Progenitor cell of endocrine pancreas (in vitro differentiated cells): ENCODE measurements around the gene VWC2. TPM values are rescaled to one million over a fixed set of nuclear protein-coding genes. Genes with fewer than 3 reads are reported as not detected.
A peak's percentile ranks its signal among the peaks of the same experiment; 100 is the strongest.

Experiments used
- DNase-seq: peaks from one replicate; pipeline ENCODE4 v3.0.0; 2021; ENCODE audit warnings: low spot score; ENCODE audit not compliant: unreplicated experiment
- H3K27ac Mint-ChIP-seq: 2 replicates; pipeline ENCODE4 v1.8.0; 2021; ENCODE audit warnings: mild to moderate bottlenecking, moderate library complexity, mixed read lengths
- H3K27me3 Mint-ChIP-seq: 2 replicates; pipeline ENCODE4 v1.8.0; 2021; ENCODE audit warnings: mixed read lengths
- H3K36me3 Mint-ChIP-seq: 2 replicates; pipeline ENCODE4 v1.8.0; 2022; ENCODE audit warnings: mixed read lengths; ENCODE audit not compliant: insufficient read depth
- H3K4me1 Mint-ChIP-seq: 2 replicates; pipeline ENCODE4 v1.8.0; 2021; ENCODE audit warnings: low read depth, mixed read lengths
- H3K4me3 Mint-ChIP-seq: 2 replicates; pipeline ENCODE4 v1.8.0; 2021; ENCODE audit warnings: low read depth, mild to moderate bottlenecking, moderate library complexity, mixed read lengths
- H3K9me3 Mint-ChIP-seq: 2 replicates; pipeline ENCODE4 v1.8.0; 2021; ENCODE audit warnings: low read depth, mixed read lengths
- total RNA-seq: library from RNA; stranded (reverse); gene quantifications from 2 replicates; pipeline ENCODE4 v1.2.1, GENCODE V29; 2021
- TF ChIP-seq, protein P1 (sequence below): fragments of 200-600 bp; sonication (generic); IDR thresholded peaks from one replicate; pipeline ENCODE4 v1.5.0; 2021; ENCODE audit warnings: antibody characterized with exemption, mild to moderate bottlenecking; ENCODE audit not compliant: unreplicated experiment

The VWC2 gene
- total RNA-seq, 1 donor from 2014 or later: 0.02 TPM

DNA sequence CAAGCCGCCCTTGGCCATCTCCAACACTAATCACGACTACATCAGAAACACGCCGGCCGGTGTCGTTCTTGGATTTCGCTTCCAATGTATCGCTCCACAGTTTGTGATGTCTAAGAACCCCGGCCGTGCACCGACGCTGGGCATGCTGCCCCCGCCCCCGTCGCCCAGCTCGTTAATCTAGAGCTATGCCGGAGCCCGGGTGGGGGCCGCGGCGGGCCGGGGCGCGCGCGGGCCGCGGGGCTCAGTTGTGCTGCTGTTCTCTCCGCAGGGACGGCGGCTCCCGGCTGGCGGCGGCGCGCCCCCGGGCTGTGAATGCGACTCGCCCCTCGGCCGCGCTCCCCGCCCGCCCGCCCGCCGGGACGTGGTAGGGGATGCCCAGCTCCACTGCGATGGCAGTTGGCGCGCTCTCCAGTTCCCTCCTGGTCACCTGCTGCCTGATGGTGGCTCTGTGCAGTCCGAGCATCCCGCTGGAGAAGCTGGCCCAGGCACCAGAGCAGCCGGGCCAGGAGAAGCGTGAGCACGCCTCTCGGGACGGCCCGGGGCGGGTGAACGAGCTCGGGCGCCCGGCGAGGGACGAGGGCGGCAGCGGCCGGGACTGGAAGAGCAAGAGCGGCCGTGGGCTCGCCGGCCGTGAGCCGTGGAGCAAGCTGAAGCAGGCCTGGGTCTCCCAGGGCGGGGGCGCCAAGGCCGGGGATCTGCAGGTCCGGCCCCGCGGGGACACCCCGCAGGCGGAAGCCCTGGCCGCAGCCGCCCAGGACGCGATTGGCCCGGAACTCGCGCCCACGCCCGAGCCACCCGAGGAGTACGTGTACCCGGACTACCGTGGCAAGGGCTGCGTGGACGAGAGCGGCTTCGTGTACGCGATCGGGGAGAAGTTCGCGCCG, 1.9 kb downstream of the VWC2 start:
- DNase-seq: peak; percentile 27
- TF ChIP-seq, protein P1, sequence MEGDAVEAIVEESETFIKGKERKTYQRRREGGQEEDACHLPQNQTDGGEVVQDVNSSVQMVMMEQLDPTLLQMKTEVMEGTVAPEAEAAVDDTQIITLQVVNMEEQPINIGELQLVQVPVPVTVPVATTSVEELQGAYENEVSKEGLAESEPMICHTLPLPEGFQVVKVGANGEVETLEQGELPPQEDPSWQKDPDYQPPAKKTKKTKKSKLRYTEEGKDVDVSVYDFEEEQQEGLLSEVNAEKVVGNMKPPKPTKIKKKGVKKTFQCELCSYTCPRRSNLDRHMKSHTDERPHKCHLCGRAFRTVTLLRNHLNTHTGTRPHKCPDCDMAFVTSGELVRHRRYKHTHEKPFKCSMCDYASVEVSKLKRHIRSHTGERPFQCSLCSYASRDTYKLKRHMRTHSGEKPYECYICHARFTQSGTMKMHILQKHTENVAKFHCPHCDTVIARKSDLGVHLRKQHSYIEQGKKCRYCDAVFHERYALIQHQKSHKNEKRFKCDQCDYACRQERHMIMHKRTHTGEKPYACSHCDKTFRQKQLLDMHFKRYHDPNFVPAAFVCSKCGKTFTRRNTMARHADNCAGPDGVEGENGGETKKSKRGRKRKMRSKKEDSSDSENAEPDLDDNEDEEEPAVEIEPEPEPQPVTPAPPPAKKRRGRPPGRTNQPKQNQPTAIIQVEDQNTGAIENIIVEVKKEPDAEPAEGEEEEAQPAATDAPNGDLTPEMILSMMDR: no peak
- Mint-ChIP-seq H3K27me3 (peaks cover 81% of the 10 kb centered on the region), H3K36me3 (no peaks in the 10 kb centered on the region), H3K9me3 (no peaks in the 10 kb centered on the region), H3K4me1 (peaks cover 11% of the 10 kb centered on the region), H3K27ac (no peak overlapping the region), H3K4me3 (peak overlapping the region; percentile 71)

DNA sequence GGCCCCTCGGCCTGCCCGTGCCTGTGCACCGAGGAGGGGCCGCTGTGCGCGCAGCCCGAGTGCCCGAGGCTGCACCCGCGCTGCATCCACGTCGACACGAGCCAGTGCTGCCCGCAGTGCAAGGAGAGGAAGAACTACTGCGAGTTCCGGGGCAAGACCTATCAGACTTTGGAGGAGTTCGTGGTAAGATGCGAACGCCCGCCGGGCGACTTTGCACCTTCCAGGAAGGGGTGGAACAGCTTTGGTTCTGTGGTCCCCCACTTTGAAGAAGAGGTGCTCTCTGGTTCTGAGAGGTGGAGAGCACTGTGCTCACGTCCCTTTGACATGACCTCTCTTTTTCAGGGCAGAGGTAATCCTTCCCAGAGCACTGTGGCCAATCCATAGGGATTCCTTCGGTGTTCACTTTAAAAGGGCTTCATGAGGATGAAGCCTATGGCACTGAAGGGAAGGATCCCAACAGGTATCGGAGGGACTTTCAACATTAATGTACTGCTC, 2.6 kb downstream of the VWC2 start:
- Mint-ChIP-seq H3K27me3 (peaks cover 78% of the 10 kb centered on the region), H3K27ac (no peak overlapping the region), H3K4me1 (peaks cover 10% of the 10 kb centered on the region), H3K36me3 (no peaks in the 10 kb centered on the region), H3K9me3 (no peaks in the 10 kb centered on the region), H3K4me3 (peak overlapping the region; percentile 57)
- no peak for DNase-seq
- TF ChIP-seq, protein P1: no peak

DNA sequence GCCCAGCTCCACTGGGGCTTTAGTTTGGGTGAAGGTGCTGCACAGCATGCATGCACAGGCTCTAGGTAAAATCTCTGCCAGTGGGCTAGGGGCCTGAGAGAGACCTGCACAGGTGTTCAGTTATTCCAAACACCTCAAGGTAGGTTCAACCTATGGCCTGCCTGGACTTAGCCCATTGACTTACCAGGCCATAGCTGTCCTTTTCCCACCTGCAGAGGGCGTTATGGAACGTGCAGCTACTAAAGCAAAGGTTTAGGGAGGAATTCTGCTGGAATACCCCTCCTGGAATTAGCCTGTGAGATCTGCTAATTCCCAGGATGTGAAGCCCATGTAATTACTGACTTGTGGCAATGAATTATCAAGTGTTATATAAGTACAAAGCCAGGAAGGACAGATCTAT, 3.6 kb downstream of the VWC2 start:
- Mint-ChIP-seq H3K4me1 (peaks cover 10% of the 10 kb centered on the region), H3K9me3 (no peaks in the 10 kb centered on the region), H3K4me3 (no peak overlapping the region), H3K36me3 (no peaks in the 10 kb centered on the region), H3K27me3 (peaks cover 72% of the 10 kb centered on the region), H3K27ac (no peak overlapping the region)
- TF ChIP-seq, protein P1: peak; percentile 63
- no peak for DNase-seq

DNA sequence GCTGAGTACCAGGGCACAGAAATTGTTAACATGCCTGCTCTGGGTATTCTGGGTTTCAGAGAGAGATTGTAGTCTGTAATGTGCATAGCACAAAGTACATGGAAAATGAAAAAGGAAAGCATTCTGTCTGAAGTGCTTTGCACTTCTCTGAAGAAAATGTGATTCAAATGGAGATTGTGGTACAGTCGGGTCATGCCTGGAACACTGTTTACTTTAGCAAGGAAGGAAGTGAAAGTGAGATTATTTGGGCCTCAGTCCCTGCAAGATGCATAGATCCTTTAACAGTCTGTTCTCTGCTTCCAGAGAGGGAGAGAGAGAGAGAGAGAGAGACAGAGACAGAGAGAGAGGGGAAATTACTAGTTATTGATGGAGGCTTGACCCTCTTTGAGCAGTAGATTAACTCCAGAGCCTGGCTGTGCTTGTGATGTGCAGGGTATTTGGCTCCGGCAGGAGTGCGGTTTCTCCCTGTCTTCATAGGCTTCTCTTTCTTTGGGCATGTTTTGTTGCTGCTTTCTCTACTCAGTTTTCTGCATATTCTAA, 5.4 kb downstream of the VWC2 start:
- Mint-ChIP-seq H3K4me1 (peaks cover 2% of the 10 kb centered on the region), H3K9me3 (no peaks in the 10 kb centered on the region), H3K27me3 (peaks cover 59% of the 10 kb centered on the region), H3K4me3 (no peak overlapping the region), H3K27ac (no peak overlapping the region), H3K36me3 (no peaks in the 10 kb centered on the region)
- TF ChIP-seq, protein P1: no peak
- DNase-seq: no peak

DNA sequence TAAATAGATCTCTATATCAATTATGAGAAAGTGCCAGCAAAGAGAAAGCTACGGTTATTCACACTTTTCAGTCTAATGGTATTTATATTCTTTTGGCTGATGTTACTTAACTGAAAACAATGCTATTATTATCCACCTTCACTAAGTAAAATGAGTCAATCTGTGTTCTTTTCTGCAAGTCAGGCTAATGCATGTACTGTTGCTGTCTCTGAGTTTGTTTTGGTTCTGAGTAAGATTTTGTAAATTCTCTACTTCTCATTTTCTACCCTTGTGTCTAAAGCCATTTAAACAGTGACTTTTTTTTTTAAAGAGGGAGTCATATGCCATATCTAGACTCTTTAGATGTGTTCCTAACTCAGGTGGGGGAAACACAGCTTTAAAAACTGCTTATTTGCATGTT, 7.5 kb downstream of the VWC2 start:
- Mint-ChIP-seq H3K4me3 (no peak overlapping the region), H3K4me1 (no peaks in the 10 kb centered on the region), H3K27me3 (peaks cover 49% of the 10 kb centered on the region), H3K36me3 (no peaks in the 10 kb centered on the region), H3K27ac (no peak overlapping the region), H3K9me3 (no peaks in the 10 kb centered on the region)
- no peak for DNase-seq
- TF ChIP-seq, protein P1: no peak
